Measurements from ENCODE around the gene SURF2. TPM values are rescaled to one million over a fixed set of nuclear protein-coding genes. Genes with fewer than 3 reads are reported as not detected.

SURF2 gene
- total and polyA plus RNA-seq, 4 donors: 10.7 to 36.9 (median 28.3) TPM

DNA sequence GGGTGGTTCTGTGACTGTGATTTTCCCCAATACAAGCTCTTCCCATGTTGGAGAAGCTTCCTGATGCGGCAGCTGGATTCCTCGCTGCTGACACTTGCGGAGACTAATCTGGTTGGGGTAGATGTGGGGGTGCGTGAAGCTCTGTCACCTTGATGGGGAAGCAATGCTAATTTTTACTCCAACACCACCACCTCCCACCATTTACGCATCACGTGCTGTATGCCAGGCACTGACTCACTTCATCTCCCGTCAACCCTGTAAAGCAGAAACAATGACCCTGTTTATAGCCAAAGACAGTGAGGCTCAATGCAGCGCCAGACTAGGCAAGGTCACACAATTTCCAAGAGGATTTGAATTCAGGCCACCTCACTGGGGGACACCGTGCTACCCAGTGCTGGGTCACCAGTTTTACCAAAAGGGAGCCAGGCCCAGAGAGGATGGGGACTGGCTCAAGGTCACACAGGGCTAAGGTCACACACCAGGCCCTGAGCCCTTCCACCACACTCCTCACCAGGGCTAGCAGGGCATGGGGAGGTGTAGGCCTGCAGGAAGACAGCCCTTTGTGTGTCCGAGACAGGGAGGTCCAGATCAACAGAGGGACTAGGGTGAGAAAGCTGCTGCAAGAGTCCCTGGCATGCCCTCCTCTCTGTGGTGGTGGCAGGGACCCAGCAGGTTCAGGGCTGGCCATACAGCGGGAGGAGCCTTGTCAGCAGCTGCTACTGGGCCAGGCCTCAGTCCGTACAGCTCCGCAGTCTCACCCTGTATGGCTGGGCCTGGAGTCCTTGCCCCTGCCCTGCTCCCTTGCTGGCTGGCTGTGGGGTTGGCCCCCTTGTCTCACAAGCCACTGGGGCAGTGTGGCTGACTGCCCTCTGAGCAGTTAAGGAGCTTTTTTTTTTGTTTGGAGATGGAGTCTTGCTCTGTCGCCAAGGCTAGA, 23.1 kb downstream of the SURF2 start:
- Histone ChIP-seq H3K36me3 (ENCODE audit: control insufficient read depth, insufficient read depth, low read length) (no peaks in the 10 kb centered on the region), H3K27ac (ENCODE audit: low read depth, low read length) (no peak overlapping the region), H3K4me3 (ENCODE audit: low read depth, low read length) (no peak overlapping the region), H3K9me3 (ENCODE audit: control insufficient read depth, insufficient read depth, low read length) (no peaks in the 10 kb centered on the region), H3K27me3 (ENCODE audit: control insufficient read depth, insufficient read depth, low read length) (no peaks in the 10 kb centered on the region), H3K4me1 (ENCODE audit: control insufficient read depth, insufficient read depth, low read length) (peaks cover 13% of the 10 kb centered on the region)
- WGBS (ENCODE audit: insufficient coverage): 83% methylated on average over 9 of the region's 14 CpGs
- no peak for DNase-seq (ENCODE audit: low read depth in 4 of 6, low spot score in 6 of 6)

DNA sequence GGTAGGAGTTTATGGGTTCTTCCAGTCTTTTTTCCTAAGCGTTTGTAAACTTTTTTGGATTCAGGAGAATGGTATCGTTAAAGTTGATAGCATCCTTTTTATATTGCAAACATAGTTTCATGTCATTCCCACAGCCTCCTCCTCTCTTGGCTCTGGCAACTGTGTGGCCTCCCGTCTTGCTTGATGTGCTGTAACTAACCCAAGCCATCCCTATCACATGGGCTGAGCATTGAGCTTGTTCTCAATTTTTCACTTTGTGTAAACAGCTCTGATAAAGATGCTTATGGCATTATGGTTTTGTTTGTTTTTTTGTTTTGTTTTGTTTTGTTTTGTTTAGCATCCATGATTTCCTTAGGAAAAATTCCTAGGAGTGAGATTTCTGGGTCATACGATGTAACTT, 24.4 kb downstream of the SURF2 start:
- Histone ChIP-seq H3K4me3 (ENCODE audit: low read depth, low read length) (no peak overlapping the region), H3K36me3 (ENCODE audit: control insufficient read depth, insufficient read depth, low read length) (peaks cover 9% of the 10 kb centered on the region), H3K27ac (ENCODE audit: low read depth, low read length) (no peak overlapping the region), H3K4me1 (ENCODE audit: control insufficient read depth, insufficient read depth, low read length) (peaks cover 10% of the 10 kb centered on the region), H3K27me3 (ENCODE audit: control insufficient read depth, insufficient read depth, low read length) (no peaks in the 10 kb centered on the region), H3K9me3 (ENCODE audit: control insufficient read depth, insufficient read depth, low read length) (no peaks in the 10 kb centered on the region)
- 80% methylated on average over 1 of the region's 4 CpGs for WGBS (ENCODE audit: insufficient coverage)
- DNase-seq (ENCODE audit: low read depth in 4 of 6, low spot score in 6 of 6): no peak

DNA sequence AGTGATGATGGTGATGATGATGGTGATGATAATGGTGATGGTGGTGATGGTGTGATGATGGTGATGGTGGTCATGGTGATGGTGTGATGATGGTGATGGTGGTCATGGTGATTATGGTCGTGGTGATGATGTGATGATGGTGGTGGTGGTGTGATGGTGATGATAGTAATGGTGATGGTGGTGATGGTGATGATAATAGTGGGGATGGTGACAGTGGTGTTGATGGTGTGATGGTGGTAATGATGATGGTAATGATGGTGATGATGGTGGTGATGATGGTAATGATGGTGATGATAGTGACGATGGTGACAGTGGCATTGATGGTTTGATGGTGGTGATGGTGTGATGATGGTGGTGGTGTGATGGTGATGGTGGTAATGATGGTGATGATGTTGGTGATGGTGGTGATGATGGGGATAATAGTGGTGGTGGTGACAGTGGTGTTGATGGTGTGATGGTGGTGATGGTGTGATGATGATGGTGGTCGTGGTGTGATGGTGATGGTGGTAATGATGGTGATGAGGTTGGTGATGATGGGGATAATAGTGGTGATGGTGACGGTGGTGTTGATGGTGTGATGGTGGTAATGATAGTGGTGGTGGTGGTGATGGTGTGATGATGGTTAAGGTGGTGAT, 26.3 kb downstream of the SURF2 start:
- WGBS (ENCODE audit: insufficient coverage): 94% methylated on average over 4 of the region's 4 CpGs
- Histone ChIP-seq H3K27me3 (ENCODE audit: control insufficient read depth, insufficient read depth, low read length) (no peaks in the 10 kb centered on the region), H3K4me3 (ENCODE audit: low read depth, low read length) (no peak overlapping the region), H3K4me1 (ENCODE audit: control insufficient read depth, insufficient read depth, low read length) (no peaks in the 10 kb centered on the region), H3K36me3 (ENCODE audit: control insufficient read depth, insufficient read depth, low read length) (peaks cover 19% of the 10 kb centered on the region), H3K9me3 (ENCODE audit: control insufficient read depth, insufficient read depth, low read length) (no peaks in the 10 kb centered on the region), H3K27ac (ENCODE audit: low read depth, low read length) (no peak overlapping the region)
- DNase-seq (ENCODE audit: low read depth in 4 of 6, low spot score in 6 of 6): no peak

DNA sequence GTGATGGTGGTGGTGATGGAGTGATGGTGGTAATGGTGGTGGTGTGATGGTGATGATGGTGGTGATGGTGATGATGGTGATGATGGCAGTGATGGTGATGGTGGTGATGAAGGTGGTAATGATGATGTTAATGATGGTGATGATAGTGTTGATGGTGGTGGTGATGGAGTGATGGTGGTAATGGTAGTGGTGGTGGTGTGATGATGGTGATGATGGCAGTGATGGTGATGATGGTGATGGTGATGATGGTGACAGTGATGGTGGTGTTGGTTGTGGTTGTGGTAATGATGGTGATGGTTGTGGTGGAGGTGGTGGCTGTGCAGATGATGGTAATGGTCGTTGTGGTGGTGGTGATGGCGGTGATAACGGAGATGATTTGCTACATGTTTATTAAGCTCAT, 27.1 kb downstream of the SURF2 start:
- Histone ChIP-seq H3K4me1 (ENCODE audit: control insufficient read depth, insufficient read depth, low read length) (no peaks in the 10 kb centered on the region), H3K27me3 (ENCODE audit: control insufficient read depth, insufficient read depth, low read length) (no peaks in the 10 kb centered on the region), H3K27ac (ENCODE audit: low read depth, low read length) (no peak overlapping the region), H3K36me3 (ENCODE audit: control insufficient read depth, insufficient read depth, low read length) (peaks cover 19% of the 10 kb centered on the region), H3K4me3 (ENCODE audit: low read depth, low read length) (no peak overlapping the region), H3K9me3 (ENCODE audit: control insufficient read depth, insufficient read depth, low read length) (no peaks in the 10 kb centered on the region)
- DNase-seq (ENCODE audit: low read depth in 4 of 6, low spot score in 6 of 6): no peak
- 95% methylated on average over 3 of the region's 3 CpGs for WGBS (ENCODE audit: insufficient coverage)

DNA sequence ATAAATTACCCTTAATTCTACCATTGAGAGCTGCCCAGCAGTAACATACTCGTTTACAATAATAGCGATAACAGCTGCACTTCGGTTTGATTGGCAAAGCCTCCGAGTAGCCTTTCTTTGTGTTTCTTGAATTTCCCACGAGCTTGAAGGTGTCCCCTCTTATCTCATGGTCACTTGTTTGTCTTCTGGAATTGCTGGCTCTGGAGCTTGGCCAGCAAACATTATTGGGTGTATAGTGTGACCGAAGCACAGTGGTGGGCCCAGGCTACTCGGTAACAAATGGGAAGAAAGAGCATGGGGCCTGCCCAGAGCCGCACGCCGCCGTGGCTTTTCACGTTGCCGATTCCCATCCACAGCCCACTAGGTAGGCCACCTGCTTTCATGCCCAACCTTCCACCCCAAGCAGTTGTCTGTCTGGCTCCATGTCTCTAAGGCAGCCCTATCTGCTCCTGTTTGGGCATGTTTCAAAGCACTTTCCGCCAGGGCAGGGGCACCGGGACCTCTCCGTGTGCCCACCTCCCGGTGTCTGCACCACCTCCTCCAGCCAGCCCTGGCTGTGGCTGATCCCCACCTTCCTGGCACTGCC, 28.5 kb downstream of the SURF2 start:
- WGBS (ENCODE audit: insufficient coverage): 90% methylated on average over 17 of the region's 17 CpGs
- Histone ChIP-seq H3K27me3 (ENCODE audit: control insufficient read depth, insufficient read depth, low read length) (no peaks in the 10 kb centered on the region), H3K27ac (ENCODE audit: low read depth, low read length) (no peak overlapping the region), H3K36me3 (ENCODE audit: control insufficient read depth, insufficient read depth, low read length) (peaks cover 19% of the 10 kb centered on the region), H3K4me3 (ENCODE audit: low read depth, low read length) (no peak overlapping the region), H3K9me3 (ENCODE audit: control insufficient read depth, insufficient read depth, low read length) (no peaks in the 10 kb centered on the region), H3K4me1 (ENCODE audit: control insufficient read depth, insufficient read depth, low read length) (no peaks in the 10 kb centered on the region)
- no peak for DNase-seq (ENCODE audit: low read depth in 4 of 6, low spot score in 6 of 6)

DNA sequence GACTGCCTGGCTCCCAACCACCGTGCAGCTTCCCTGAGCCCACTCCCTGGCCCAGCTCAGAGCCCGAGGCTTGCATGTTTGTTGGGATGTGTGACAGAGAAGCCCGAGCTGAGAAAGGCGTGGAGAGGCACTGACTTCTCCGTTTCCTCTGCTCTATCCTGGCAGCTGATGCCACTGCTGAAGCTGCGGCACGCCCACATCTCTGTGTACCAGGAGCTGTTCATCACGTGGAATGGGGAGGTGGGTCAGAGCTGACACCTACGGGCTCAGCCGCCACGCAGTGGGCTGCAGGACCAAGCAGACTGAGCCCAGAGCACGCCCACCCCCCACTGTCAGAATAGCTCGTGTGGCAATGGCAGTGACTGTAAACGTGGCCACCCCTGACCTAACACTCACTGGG, 29.1 kb downstream of the SURF2 start:
- H3K36me3 ChIP-seq (ENCODE audit: control insufficient read depth, insufficient read depth, low read length): peaks cover 19% of the 10 kb centered on the region
- H3K9me3 ChIP-seq (ENCODE audit: control insufficient read depth, insufficient read depth, low read length): no peaks in the 10 kb centered on the region
- H3K4me1 ChIP-seq (ENCODE audit: control insufficient read depth, insufficient read depth, low read length): no peaks in the 10 kb centered on the region
- H3K27ac ChIP-seq (ENCODE audit: low read depth, low read length): no peak overlapping the region
- no peaks in the 10 kb centered on the region for H3K27me3 ChIP-seq (ENCODE audit: control insufficient read depth, insufficient read depth, low read length)
- 89% methylated on average over 14 of the region's 14 CpGs for WGBS (ENCODE audit: insufficient coverage)
- no peak overlapping the region for H3K4me3 ChIP-seq (ENCODE audit: low read depth, low read length)
- no peak for DNase-seq (ENCODE audit: low read depth in 4 of 6, low spot score in 6 of 6)

DNA sequence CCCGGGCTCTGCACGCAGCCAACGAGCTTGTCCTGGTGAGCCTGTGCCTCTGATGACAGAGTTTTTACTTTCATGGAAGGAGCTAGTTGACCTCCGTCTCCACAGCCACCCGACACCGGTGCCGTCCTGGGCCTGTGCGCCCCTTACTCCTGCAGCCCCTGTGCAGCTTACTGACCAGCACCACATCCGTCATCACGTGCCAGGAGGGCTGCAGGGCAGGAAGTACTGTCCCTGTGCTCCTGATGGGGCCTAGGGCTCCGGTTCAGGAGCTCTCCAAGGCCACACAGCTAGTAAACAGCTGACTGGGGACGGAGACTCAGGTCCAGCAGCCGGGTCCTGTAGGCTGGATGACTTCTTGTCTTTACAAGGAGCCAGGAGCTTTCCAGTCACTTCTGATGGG, 30.0 kb downstream of the SURF2 start:
- H3K9me3 ChIP-seq (ENCODE audit: control insufficient read depth, insufficient read depth, low read length): no peaks in the 10 kb centered on the region
- peaks cover 19% of the 10 kb centered on the region for H3K36me3 ChIP-seq (ENCODE audit: control insufficient read depth, insufficient read depth, low read length)
- no peak overlapping the region for H3K27ac ChIP-seq (ENCODE audit: low read depth, low read length)
- H3K4me3 ChIP-seq (ENCODE audit: low read depth, low read length): no peak overlapping the region
- whole genome bisulfite sequencing (ENCODE audit: insufficient coverage): 82% methylated on average over 13 of the region's 13 CpGs
- no peak for DNase-seq (ENCODE audit: low read depth in 4 of 6, low spot score in 6 of 6)
- no peaks in the 10 kb centered on the region for H3K4me1 ChIP-seq (ENCODE audit: control insufficient read depth, insufficient read depth, low read length)
- H3K27me3 ChIP-seq (ENCODE audit: control insufficient read depth, insufficient read depth, low read length): no peaks in the 10 kb centered on the region

DNA sequence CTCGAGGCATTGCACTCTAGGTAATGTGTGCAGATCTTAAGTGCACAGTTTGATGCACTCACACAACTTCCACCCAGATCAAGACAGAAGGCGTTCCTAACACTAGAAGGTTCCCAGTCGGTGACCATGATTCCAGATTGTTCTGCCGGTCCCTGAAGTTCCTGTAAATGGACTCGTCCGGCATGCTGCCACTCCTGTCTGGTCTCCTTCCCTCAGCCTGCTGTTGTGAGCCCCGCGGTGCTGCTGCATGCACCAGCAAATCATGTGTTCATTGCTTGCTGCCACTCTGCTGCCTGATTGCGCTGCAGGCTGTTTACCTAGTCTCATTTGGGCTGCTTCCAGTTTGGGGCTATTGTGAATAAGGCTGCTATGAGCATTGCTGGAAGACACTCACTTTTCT, 31.3 kb downstream of the SURF2 start:
- DNase-seq (ENCODE audit: low read depth in 4 of 6, low spot score in 6 of 6): peak in 1 of 6 donors; percentile 6
- no peak overlapping the region for H3K4me3 ChIP-seq (ENCODE audit: low read depth, low read length)
- H3K4me1 ChIP-seq (ENCODE audit: control insufficient read depth, insufficient read depth, low read length): no peaks in the 10 kb centered on the region
- no peaks in the 10 kb centered on the region for H3K27me3 ChIP-seq (ENCODE audit: control insufficient read depth, insufficient read depth, low read length)
- peaks cover 19% of the 10 kb centered on the region for H3K36me3 ChIP-seq (ENCODE audit: control insufficient read depth, insufficient read depth, low read length)
- no peak overlapping the region for H3K27ac ChIP-seq (ENCODE audit: low read depth, low read length)
- H3K9me3 ChIP-seq (ENCODE audit: control insufficient read depth, insufficient read depth, low read length): no peaks in the 10 kb centered on the region
- 87% methylated on average over 8 of the region's 9 CpGs for WGBS (ENCODE audit: insufficient coverage)

DNA sequence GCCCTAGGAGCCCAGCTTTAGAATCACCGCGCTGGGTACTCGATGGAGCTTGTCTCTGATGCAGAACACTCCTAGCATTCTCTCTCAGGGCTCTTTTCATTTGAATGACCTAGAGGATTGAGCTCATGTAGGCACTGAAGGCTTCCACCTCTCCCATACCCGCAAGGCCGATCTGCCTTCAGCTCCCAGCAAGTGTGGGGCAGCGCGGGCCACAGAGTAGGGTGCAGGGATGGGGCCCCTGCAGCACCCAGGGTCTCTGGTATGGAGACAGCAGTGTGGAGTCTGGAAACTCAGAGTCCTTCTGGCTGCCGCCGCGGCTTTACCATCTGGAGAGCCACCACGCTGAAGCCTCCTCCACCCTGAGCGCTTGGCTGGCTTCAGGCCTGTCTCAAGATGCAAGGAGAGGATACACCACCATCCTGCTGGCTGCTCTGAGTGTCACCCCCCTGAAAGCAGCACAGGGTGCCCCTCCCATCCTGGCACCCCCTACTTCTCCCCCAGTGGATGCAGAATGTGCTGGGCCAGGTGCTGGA, 32.7 kb downstream of the SURF2 start:
- Histone ChIP-seq H3K4me1 (ENCODE audit: control insufficient read depth, insufficient read depth, low read length) (no peaks in the 10 kb centered on the region), H3K27ac (ENCODE audit: low read depth, low read length) (no peak overlapping the region), H3K9me3 (ENCODE audit: control insufficient read depth, insufficient read depth, low read length) (no peaks in the 10 kb centered on the region), H3K4me3 (ENCODE audit: low read depth, low read length) (no peak overlapping the region), H3K36me3 (ENCODE audit: control insufficient read depth, insufficient read depth, low read length) (peaks cover 19% of the 10 kb centered on the region), H3K27me3 (ENCODE audit: control insufficient read depth, insufficient read depth, low read length) (no peaks in the 10 kb centered on the region)
- 93% methylated on average over 11 of the region's 12 CpGs for WGBS (ENCODE audit: insufficient coverage)
- no peak for DNase-seq (ENCODE audit: low read depth in 4 of 6, low spot score in 6 of 6)

Measured in spinal cord (tissue), 10 donors.